IPS-NIHi7 (cell line): Measurements from ENCODE around the gene LY86.

Experiments used
- DNase-seq: peaks from one replicate; pipeline ENCODE4 v3.0.0; 2012; ENCODE audit warnings: mixed read lengths; ENCODE audit errors: extremely low spot score

The LY86 gene

GRCh38 chr6:6588064-6588923, at the start of gene LY86:
Gene LY86, plus strand, starts transcription at chr6:6588720. Its CDS starts 15 bp downstream, at chr6:6588735.
- no peak for DNase-seq

- no peak for DNase-seq
Observed at GRCh38 chr6:6539036-6539435, 49.5 kb upstream of the LY86 start.

- DNase-seq = no peak
Observed at GRCh38 chr6:6542357-6542756, 46.2 kb upstream of the LY86 start.

- DNase-seq = no peak
Observed at GRCh38 chr6:6543181-6543879, 45.2 kb upstream of the LY86 start.

- DNase-seq = peak; percentile 30
Observed at GRCh38 chr6:6545616-6546317, 42.8 kb upstream of the LY86 start.

GRCh38 chr6:6546318-6547109, 42.0 kb upstream of the LY86 start:
- peak; percentile 51 for DNase-seq

- DNase-seq = peak; percentile 85
Observed at GRCh38 chr6:6547110-6547879, 41.2 kb upstream of the LY86 start.

- DNase-seq = no peak
Observed at GRCh38 chr6:6556161-6556737, 32.3 kb upstream of the LY86 start.

- peak; percentile 84 for DNase-seq
Observed at GRCh38 chr6:6556738-6557503, 31.6 kb upstream of the LY86 start.

GRCh38 chr6:6557504-6557839, 31.0 kb upstream of the LY86 start:
- no peak for DNase-seq

GRCh38 chr6:6557886-6558285, 30.6 kb upstream of the LY86 start:
- no peak for DNase-seq

- DNase-seq = no peak
Observed at GRCh38 chr6:6559994-6560570, 28.4 kb upstream of the LY86 start.

GRCh38 chr6:6560909-6561308, 27.6 kb upstream of the LY86 start:
- no peak for DNase-seq

- DNase-seq = no peak
Observed at GRCh38 chr6:6564154-6564553, 24.4 kb upstream of the LY86 start.

- no peak for DNase-seq
Observed at GRCh38 chr6:6565069-6565468, 23.5 kb upstream of the LY86 start.

GRCh38 chr6:6565488-6565887, 23.0 kb upstream of the LY86 start:
- no peak for DNase-seq

GRCh38 chr6:6566766-6567165, 21.8 kb upstream of the LY86 start:
- DNase-seq = no peak

GRCh38 chr6:6569096-6569810, 19.3 kb upstream of the LY86 start:
- DNase-seq = no peak

- no peak for DNase-seq
Observed at GRCh38 chr6:6569811-6570164, 18.7 kb upstream of the LY86 start.
